HG03175 (cell line): ENCODE measurements around the gene SNRPD1.
"Not testable (repeated sequence)": the region's sequence is repeated elsewhere in the genome, so short reads cannot be mapped to it uniquely, and the experiment has no call there.

ENCODE experiments used
- ATAC-seq: cut with Tn5 transposase; IDR thresholded peaks from one replicate; pipeline ENCODE4 v1.9.1; 2021; ENCODE audit warnings: mild to moderate bottlenecking, moderate library complexity; ENCODE audit not compliant: unreplicated experiment

SNRPD1 gene

GRCh38 chr18:21634588-21635199 lies 22.6 kb downstream of the SNRPD1 start:
- no peak for ATAC-seq

- no peak for ATAC-seq
Measured at GRCh38 chr18:21636769-21637168, 24.7 kb downstream of the SNRPD1 start.

GRCh38 chr18:21638822-21639221 lies 26.7 kb downstream of the SNRPD1 start:
- no peak for ATAC-seq

- not testable (repeated sequence) for ATAC-seq
Measured at GRCh38 chr18:21640375-21640774, 28.3 kb downstream of the SNRPD1 start.

GRCh38 chr18:21650311-21650710 lies 38.2 kb downstream of the SNRPD1 start:
- ATAC-seq, result no peak

GRCh38 chr18:21652073-21652472 lies 40.0 kb downstream of the SNRPD1 start:
- no peak for ATAC-seq

DNA sequence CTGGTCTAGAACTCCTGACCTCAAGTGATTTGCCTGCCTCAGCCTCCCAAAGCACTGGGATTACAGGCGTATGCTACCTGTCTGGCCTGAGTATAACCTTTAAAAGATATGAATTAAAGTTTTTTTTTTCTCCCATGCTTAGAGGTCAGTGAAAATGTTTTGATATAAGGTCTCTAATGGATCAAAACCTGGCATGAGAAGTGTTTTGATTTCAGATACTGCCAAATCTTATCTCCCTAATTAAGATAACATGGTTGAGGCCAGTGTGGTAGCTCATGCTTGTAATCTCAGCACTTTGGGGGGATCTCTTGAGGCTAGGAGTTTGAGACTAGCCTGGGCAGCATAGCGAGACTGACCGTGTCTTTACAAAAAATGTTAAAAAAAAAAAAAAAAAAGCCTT lies 41.2 kb downstream of the SNRPD1 start:
- ATAC-seq, result no peak

GRCh38 chr18:21656402-21656801 lies 44.3 kb downstream of the SNRPD1 start:
- ATAC-seq, result no peak

GRCh38 chr18:21660078-21660477 lies 48.0 kb downstream of the SNRPD1 start:
- no peak for ATAC-seq

- no peak for ATAC-seq
Measured at GRCh38 chr18:21662581-21662980, 50.5 kb downstream of the SNRPD1 start.

DNA sequence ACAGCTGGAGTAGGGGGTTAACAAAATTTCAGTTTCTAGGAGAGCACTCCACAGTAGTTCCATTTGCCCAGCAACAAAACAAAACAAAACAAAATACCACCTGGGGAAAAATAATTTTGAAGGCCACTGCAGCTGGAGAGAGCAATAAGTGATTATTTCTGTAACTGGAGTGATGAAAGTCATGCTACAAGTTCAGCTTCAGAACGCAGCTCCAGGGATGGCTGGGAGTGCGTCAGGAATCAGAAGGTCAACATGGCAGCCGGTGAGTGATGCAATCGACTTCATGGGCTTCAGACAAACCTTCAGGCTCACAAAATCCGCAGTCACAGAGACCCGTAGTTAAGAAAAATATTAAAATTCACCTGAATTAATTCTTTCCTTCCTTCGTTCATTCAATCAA lies 51.5 kb downstream of the SNRPD1 start:
- no peak for ATAC-seq

GRCh38 chr18:21664069-21664468 lies 52.0 kb downstream of the SNRPD1 start:
- no peak for ATAC-seq

DNA sequence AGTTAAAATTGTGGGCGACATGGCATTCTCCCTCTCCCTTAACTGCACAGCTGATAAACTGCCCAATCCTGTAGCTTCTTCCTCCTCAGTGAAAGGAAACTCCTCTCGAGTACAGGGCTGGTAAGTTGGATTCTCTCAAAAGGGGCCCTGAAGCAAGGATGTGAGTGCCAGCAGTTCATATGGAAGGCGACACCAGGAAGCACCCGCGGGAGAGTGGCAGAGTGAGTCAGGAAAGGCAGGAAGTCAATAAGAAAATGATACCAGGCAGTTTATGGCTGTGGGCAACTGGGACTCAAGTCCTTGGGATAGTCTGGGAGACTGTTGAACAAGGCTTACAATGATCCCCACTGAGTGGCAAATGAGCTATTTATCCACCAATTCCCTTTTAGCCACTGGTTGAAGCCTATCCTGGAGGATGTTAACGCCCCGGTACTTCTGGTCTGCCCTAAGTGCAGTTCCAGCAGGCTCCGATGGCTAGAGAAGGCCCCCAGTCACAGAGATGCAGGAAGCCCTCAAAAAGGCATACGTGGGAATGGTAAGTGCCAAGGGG lies 57.7 kb downstream of the SNRPD1 start:
- ATAC-seq, result no peak

GRCh38 chr18:21672521-21673267 lies 60.6 kb downstream of the SNRPD1 start:
- no peak for ATAC-seq

- ATAC-seq, result not testable (repeated sequence)
Measured at GRCh38 chr18:21675354-21675753, 63.2 kb downstream of the SNRPD1 start.

GRCh38 chr18:21678859-21679258 lies 66.7 kb downstream of the SNRPD1 start:
- no peak for ATAC-seq

GRCh38 chr18:21680161-21680560 lies 68.0 kb downstream of the SNRPD1 start:
- no peak for ATAC-seq

DNA sequence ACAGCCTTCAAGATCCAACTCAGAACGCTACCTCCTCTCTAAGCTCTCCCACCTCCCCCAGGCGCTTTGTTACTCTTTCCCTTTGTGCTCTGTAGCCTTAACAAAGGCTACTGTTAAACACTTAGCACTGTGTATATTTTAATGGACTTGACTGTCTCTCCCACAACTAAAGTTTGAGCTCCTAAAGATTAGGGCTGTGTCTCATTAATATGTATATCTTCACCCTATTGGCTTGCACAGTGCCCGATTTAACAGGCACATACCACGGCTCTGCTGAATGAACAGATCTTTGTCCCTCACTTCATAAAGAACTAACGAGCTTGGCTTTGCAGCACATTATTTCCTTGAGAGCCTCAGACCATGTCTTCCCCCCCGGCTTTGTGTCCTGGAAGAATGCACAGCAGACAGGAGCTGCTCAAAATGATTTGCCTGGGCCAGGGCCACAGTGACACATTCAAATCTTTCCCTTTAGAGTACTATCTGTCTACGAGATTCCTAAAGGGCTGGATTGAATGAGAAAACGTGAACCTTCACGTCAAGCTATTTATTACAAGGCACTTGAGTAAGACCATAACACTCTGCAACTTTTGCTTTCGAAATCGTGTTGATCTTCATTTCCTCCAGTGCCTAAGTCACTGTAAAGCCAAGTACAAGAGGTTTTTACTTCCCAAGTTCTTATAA lies 70.4 kb downstream of the SNRPD1 start:
- peak; percentile 37 for ATAC-seq
